GM12892 (cell line): ENCODE results near the gene SH2D7.

Experiments used
- POLR2A ChIP-seq: IDR thresholded peaks from 2 replicates; pipeline ENCODE4 v1.6.1; 2011; ENCODE audit warnings: low read depth, low read length, control low read depth
- TAF1 ChIP-seq: IDR thresholded peaks from 2 replicates; pipeline ENCODE4 v1.6.1; 2011; ENCODE audit warnings: low read depth, mild to moderate bottlenecking, control low read depth, low read length, borderline replicate concordance

DNA sequence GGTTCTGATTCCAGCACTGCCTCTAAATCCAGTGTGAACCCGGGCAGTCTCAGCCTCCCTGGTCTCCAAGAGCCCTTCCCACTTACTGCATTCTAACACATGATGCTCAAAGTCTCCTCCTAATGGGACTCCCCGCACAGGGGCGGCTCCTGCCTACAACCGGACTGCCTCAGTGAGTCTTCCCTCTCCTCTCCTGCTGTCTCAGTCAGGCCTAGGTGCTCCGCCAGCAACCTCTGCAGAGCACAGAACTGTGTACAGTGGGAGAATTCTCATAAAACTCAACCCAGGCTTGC, 43.8 kb upstream of the SH2D7 start:
- TF ChIP-seq TAF1 (no peak), POLR2A (no peak)
